Measurements from ENCODE around the gene BCL2L12.

Gene BCL2L12

DNA sequence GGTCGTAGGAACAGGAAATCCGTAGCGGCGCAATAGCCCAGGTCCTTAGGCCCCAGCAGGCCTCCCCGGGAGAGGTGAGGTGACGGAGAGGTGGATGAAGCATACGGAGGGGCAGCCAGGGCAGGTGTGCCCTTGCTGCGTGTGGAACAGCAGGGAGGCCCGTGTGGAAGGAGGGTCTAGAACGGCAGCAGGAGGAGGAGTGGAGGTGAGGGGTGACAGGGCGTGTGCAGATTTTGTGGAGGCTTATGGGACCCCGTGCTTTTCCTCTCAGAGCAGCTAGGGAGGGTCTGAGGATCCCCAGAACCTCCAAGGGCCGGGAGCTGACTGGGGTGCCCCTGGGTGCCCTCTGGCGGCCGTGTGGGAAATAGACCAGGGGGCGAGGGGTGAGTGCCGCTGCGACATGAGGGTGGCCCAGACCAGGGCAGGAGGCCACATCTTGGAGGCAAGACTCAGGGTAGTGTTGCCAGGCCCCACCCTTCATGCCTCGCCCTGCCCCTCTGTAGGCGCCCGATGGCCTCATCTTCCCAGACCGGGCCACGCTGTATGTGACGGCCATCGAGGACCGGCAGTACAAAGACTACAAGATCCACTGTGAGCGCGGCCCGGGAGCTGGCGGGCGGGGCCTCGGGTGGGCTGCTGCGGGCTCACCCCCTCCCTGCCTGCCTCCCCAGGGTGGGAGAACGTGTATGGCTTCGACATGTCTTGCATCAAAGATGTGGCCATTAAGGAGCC, 18.7 kb downstream of the BCL2L12 start:
- peaks cover 25% of the 10 kb centered on the region for H3K79me2 ChIP-seq (ENCODE audit: control insufficient read depth, insufficient read depth, low read length)
- H3K23ac ChIP-seq (ENCODE audit: low read length), result no peak overlapping the region
- no peak overlapping the region for H3K27ac ChIP-seq (ENCODE audit: low read depth, low read length)
- H3K4me3 ChIP-seq (ENCODE audit: low read length), result no peak overlapping the region
- H3K4ac ChIP-seq (ENCODE audit: low read depth, low read length), result no peak overlapping the region
- no peak overlapping the region for H3K18ac ChIP-seq (ENCODE audit: low read length)
- no peaks in the 10 kb centered on the region for H3K27me3 ChIP-seq (ENCODE audit: insufficient read depth, low read length, poor library complexity)
- H3K79me1 ChIP-seq (ENCODE audit: low read length), result peaks cover 23% of the 10 kb centered on the region
- H3K9ac ChIP-seq (ENCODE audit: low read length), result no peak overlapping the region
- H3K4me2 ChIP-seq (ENCODE audit: low read length), result no peak overlapping the region
- no CpG with 5 or more reads among the region's 35 CpGs for WGBS (ENCODE audit: extremely low coverage, insufficient coverage, low lambda C conversion rate)
- no peak overlapping the region for H2AK5ac ChIP-seq (ENCODE audit: low read length)
- H4K5ac ChIP-seq (ENCODE audit: low read length), result no peak overlapping the region
- peaks cover 31% of the 10 kb centered on the region for H3K36me3 ChIP-seq (ENCODE audit: control insufficient read depth, insufficient read depth, low read length)
- no peak overlapping the region for H4K8ac ChIP-seq (ENCODE audit: low read depth, low read length)
- no peak overlapping the region for H2BK120ac ChIP-seq (ENCODE audit: low read depth, low read length)
- H3K56ac ChIP-seq (ENCODE audit: low read length), result no peak overlapping the region
- peak; percentile 39 for DNase-seq
- H3K4me1 ChIP-seq (ENCODE audit: control insufficient read depth, low read depth, low read length), result peaks cover 5% of the 10 kb centered on the region
- H2BK5ac ChIP-seq (ENCODE audit: low read length), result no peak overlapping the region
- H2BK15ac ChIP-seq (replicated peaks; ENCODE audit: low read depth), result no peak overlapping the region

DNA sequence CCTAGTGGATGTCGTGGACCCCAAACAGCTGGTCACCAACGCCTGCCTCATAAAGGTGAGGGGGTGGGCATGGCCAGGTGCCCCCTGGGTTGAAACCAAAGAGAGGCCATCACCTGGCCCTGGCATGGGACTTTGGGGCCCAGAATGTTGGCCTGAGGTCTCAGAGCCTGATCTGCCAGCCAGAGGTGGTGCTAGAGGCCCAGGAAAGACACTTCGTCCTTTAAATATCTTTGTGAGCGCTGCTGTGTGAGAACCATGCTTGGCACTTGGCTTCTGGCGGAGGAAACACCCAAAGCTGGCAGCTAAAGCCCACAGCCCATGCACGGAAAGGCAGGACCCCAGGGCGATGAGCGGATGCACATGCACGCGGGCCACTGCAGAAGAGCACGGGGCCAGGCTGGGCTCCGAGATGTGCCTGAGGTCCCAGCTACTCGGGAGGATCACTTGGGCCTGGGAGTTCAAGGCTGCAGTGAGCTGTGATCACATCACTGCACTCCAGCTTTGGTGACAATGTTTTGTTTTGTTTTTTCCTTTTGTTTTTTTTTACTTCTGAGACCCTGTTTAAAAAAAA, 19.3 kb downstream of the BCL2L12 start:
- Histone ChIP-seq H3K4me1 (ENCODE audit: control insufficient read depth, low read depth, low read length) (peaks cover 2% of the 10 kb centered on the region), H2BK5ac (ENCODE audit: low read length) (no peak overlapping the region), H3K27me3 (ENCODE audit: insufficient read depth, low read length, poor library complexity) (no peaks in the 10 kb centered on the region), H3K79me2 (ENCODE audit: control insufficient read depth, insufficient read depth, low read length) (peaks cover 19% of the 10 kb centered on the region), H3K9ac (ENCODE audit: low read length) (no peak overlapping the region), H3K18ac (ENCODE audit: low read length) (no peak overlapping the region), H4K8ac (ENCODE audit: low read depth, low read length) (no peak overlapping the region), H2BK120ac (ENCODE audit: low read depth, low read length) (no peak overlapping the region), H3K36me3 (ENCODE audit: control insufficient read depth, insufficient read depth, low read length) (peaks cover 31% of the 10 kb centered on the region), H3K27ac (ENCODE audit: low read depth, low read length) (no peak overlapping the region), H3K56ac (ENCODE audit: low read length) (no peak overlapping the region), H3K4ac (ENCODE audit: low read depth, low read length) (no peak overlapping the region), H3K79me1 (ENCODE audit: low read length) (peaks cover 23% of the 10 kb centered on the region), H3K4me3 (ENCODE audit: low read length) (no peak overlapping the region), H3K4me2 (ENCODE audit: low read length) (no peak overlapping the region), H4K5ac (ENCODE audit: low read length) (no peak overlapping the region), H2AK5ac (ENCODE audit: low read length) (no peak overlapping the region), H2BK15ac (replicated peaks; ENCODE audit: low read depth) (no peak overlapping the region), H3K23ac (ENCODE audit: low read length) (no peak overlapping the region)
- WGBS (ENCODE audit: extremely low coverage, insufficient coverage, low lambda C conversion rate), result no CpG with 5 or more reads among the region's 13 CpGs
- DNase-seq, result no peak

DNA sequence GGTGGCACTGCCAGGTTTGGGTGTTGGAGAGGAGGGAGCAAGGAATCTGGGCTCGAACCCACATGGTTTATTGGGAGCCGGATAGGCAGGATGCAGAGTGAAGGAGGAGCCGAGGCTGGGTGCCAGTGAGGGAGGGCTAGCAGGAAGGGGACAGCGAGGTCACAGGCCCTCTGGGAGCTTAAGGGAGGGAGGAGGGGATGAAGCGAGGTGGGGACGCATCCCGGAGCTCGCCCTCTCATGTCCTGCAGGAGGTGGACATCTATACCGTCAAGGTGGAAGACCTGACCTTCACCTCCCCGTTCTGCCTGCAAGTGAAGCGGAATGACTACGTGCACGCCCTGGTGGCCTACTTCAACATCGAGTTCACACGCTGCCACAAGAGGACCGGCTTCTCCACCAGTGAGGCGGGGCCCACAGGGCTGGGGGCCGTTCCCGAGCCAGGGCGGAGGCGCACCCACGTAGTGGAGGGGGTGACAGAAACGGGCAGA, 20.2 kb downstream of the BCL2L12 start:
- H3K4me3 ChIP-seq (ENCODE audit: low read length), result no peak overlapping the region
- no peak overlapping the region for H3K27ac ChIP-seq (ENCODE audit: low read depth, low read length)
- peaks cover 30% of the 10 kb centered on the region for H3K36me3 ChIP-seq (ENCODE audit: control insufficient read depth, insufficient read depth, low read length)
- no peak overlapping the region for H3K23ac ChIP-seq (ENCODE audit: low read length)
- H3K79me1 ChIP-seq (ENCODE audit: low read length), result peaks cover 23% of the 10 kb centered on the region
- no peak overlapping the region for H2BK120ac ChIP-seq (ENCODE audit: low read depth, low read length)
- H3K4me1 ChIP-seq (ENCODE audit: control insufficient read depth, low read depth, low read length), result no peaks in the 10 kb centered on the region
- H3K27me3 ChIP-seq (ENCODE audit: insufficient read depth, low read length, poor library complexity), result no peaks in the 10 kb centered on the region
- H3K4me2 ChIP-seq (ENCODE audit: low read length), result no peak overlapping the region
- H2BK5ac ChIP-seq (ENCODE audit: low read length), result no peak overlapping the region
- H3K79me2 ChIP-seq (ENCODE audit: control insufficient read depth, insufficient read depth, low read length), result peaks cover 14% of the 10 kb centered on the region
- no peak overlapping the region for H4K5ac ChIP-seq (ENCODE audit: low read length)
- H3K9ac ChIP-seq (ENCODE audit: low read length), result no peak overlapping the region
- no peak for DNase-seq
- no peak overlapping the region for H4K8ac ChIP-seq (ENCODE audit: low read depth, low read length)
- no peak overlapping the region for H3K18ac ChIP-seq (ENCODE audit: low read length)
- no peak overlapping the region for H2BK15ac ChIP-seq (replicated peaks; ENCODE audit: low read depth)
- no peak overlapping the region for H2AK5ac ChIP-seq (ENCODE audit: low read length)
- WGBS (ENCODE audit: extremely low coverage, insufficient coverage, low lambda C conversion rate), result no CpG with 5 or more reads among the region's 23 CpGs
- H3K56ac ChIP-seq (ENCODE audit: low read length), result no peak overlapping the region
- no peak overlapping the region for H3K4ac ChIP-seq (ENCODE audit: low read depth, low read length)

DNA sequence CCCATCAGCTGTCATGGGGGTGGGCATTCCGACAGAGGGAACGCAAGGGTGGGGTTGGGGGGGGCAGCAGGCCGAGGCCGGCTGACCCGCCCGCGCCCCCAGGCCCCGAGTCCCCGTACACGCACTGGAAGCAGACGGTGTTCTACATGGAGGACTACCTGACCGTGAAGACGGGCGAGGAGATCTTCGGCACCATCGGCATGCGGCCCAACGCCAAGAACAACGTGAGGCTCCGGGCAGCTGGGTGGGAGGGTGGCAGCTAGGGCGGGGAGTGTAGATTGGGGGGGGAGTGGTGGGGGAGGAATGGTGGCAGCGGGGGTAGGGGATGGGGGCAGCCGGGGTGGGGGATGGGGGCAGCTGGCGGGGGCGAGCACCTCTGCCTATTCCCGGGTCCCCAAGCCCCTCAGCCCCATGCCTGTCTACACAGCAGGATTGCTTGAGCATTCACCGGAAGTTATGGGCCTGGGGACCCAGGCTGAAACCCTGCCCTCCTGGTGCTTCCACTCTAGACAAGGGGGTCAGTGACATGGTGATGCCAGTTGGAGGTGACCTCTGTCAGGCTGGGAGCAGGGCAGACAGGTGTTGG, 20.9 kb downstream of the BCL2L12 start:
- H3K4me1 ChIP-seq (ENCODE audit: control insufficient read depth, low read depth, low read length), result peaks cover 2% of the 10 kb centered on the region
- peaks cover 29% of the 10 kb centered on the region for H3K36me3 ChIP-seq (ENCODE audit: control insufficient read depth, insufficient read depth, low read length)
- peaks cover 20% of the 10 kb centered on the region for H3K79me1 ChIP-seq (ENCODE audit: low read length)
- H4K8ac ChIP-seq (ENCODE audit: low read depth, low read length), result no peak overlapping the region
- H2BK120ac ChIP-seq (ENCODE audit: low read depth, low read length), result no peak overlapping the region
- H2AK5ac ChIP-seq (ENCODE audit: low read length), result no peak overlapping the region
- no peak overlapping the region for H3K56ac ChIP-seq (ENCODE audit: low read length)
- H3K79me2 ChIP-seq (ENCODE audit: control insufficient read depth, insufficient read depth, low read length), result peaks cover 9% of the 10 kb centered on the region
- no peak overlapping the region for H3K9ac ChIP-seq (ENCODE audit: low read length)
- no peak overlapping the region for H3K4me3 ChIP-seq (ENCODE audit: low read length)
- no peak overlapping the region for H3K27ac ChIP-seq (ENCODE audit: low read depth, low read length)
- H3K27me3 ChIP-seq (ENCODE audit: insufficient read depth, low read length, poor library complexity), result no peaks in the 10 kb centered on the region
- H2BK5ac ChIP-seq (ENCODE audit: low read length), result no peak overlapping the region
- no peak overlapping the region for H3K23ac ChIP-seq (ENCODE audit: low read length)
- no peak overlapping the region for H3K18ac ChIP-seq (ENCODE audit: low read length)
- H3K4ac ChIP-seq (ENCODE audit: low read depth, low read length), result no peak overlapping the region
- DNase-seq, result no peak
- no peak overlapping the region for H4K5ac ChIP-seq (ENCODE audit: low read length)
- WGBS (ENCODE audit: extremely low coverage, insufficient coverage, low lambda C conversion rate), result no CpG with 5 or more reads among the region's 27 CpGs
- H2BK15ac ChIP-seq (replicated peaks; ENCODE audit: low read depth), result no peak overlapping the region
- H3K4me2 ChIP-seq (ENCODE audit: low read length), result no peak overlapping the region

DNA sequence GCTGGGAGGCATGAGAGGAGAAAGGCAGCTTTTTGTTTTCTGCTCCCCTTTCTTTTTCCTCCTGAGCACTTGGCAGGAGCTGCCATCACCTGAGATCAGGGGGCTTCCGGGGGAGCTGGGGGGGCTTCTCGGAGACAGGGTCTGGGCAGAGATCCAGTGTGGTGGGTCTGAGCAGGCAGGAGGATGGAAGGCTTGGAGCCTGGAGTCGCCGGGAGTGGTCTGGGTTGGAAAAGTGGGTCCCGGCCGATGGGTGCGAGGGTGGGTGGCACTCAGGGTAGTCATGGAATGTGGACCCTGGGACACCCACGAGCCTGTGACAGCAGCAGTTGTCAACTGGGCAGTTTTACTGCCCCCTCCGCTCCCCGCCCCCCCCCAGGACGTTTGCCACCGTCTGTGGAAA, 21.4 kb downstream of the BCL2L12 start:
- H2AK5ac ChIP-seq (ENCODE audit: low read length), result no peak overlapping the region
- no peak overlapping the region for H2BK15ac ChIP-seq (replicated peaks; ENCODE audit: low read depth)
- no peak overlapping the region for H3K23ac ChIP-seq (ENCODE audit: low read length)
- no peak overlapping the region for H3K18ac ChIP-seq (ENCODE audit: low read length)
- H4K8ac ChIP-seq (ENCODE audit: low read depth, low read length), result no peak overlapping the region
- H3K36me3 ChIP-seq (ENCODE audit: control insufficient read depth, insufficient read depth, low read length), result peaks cover 24% of the 10 kb centered on the region
- no peak overlapping the region for H2BK5ac ChIP-seq (ENCODE audit: low read length)
- H3K27me3 ChIP-seq (ENCODE audit: insufficient read depth, low read length, poor library complexity), result no peaks in the 10 kb centered on the region
- H3K56ac ChIP-seq (ENCODE audit: low read length), result no peak overlapping the region
- H3K79me2 ChIP-seq (ENCODE audit: control insufficient read depth, insufficient read depth, low read length), result peaks cover 4% of the 10 kb centered on the region
- no CpG with 5 or more reads among the region's 12 CpGs for WGBS (ENCODE audit: extremely low coverage, insufficient coverage, low lambda C conversion rate)
- no peak overlapping the region for H3K4me2 ChIP-seq (ENCODE audit: low read length)
- H3K4ac ChIP-seq (ENCODE audit: low read depth, low read length), result no peak overlapping the region
- no peak for DNase-seq
- no peak overlapping the region for H2BK120ac ChIP-seq (ENCODE audit: low read depth, low read length)
- H3K9ac ChIP-seq (ENCODE audit: low read length), result no peak overlapping the region
- H3K4me3 ChIP-seq (ENCODE audit: low read length), result no peak overlapping the region
- H4K5ac ChIP-seq (ENCODE audit: low read length), result no peak overlapping the region
- peaks cover 14% of the 10 kb centered on the region for H3K79me1 ChIP-seq (ENCODE audit: low read length)
- H3K4me1 ChIP-seq (ENCODE audit: control insufficient read depth, low read depth, low read length), result peaks cover 2% of the 10 kb centered on the region
- H3K27ac ChIP-seq (ENCODE audit: low read depth, low read length), result no peak overlapping the region
